Sigmoid colon (tissue), 7 donors: ENCODE results near the gene VGLL4. TPM values are rescaled to one million over a fixed set of nuclear protein-coding genes. Genes with fewer than 3 reads are reported as not detected.

ENCODE experiments used
- DNase-seq: peaks from one replicate; pipeline ENCODE4 v3.0.0-alpha.2; 2019
- H3K27ac ChIP-seq, 4 donors: fragments of 200-600 bp; sonication (generic); one replicate each; pipeline ENCODE4 v1.5.1; 2016 to 2019; ENCODE audit warnings: mild to moderate bottlenecking in 1 of 4
- H3K27me3 ChIP-seq, 3 donors: fragments of 200-600 bp; sonication (generic); one replicate each; pipeline ENCODE4 v1.5.1; 2019; ENCODE audit warnings: mild to moderate bottlenecking in 1 of 3
- H3K36me3 ChIP-seq, 4 donors: fragments of 200-600 bp; sonication (generic); one replicate each; pipeline ENCODE4 v1.5.1; 2016 to 2019
- H3K4me1 ChIP-seq, 4 donors: fragments of 200-600 bp; sonication (generic); one replicate each; pipeline ENCODE4 v1.5.1; 2017 to 2019
- H3K4me3 ChIP-seq, 4 donors: fragments of 200-600 bp; sonication (generic); one replicate each; pipeline ENCODE4 v1.5.1; 2017 to 2019; ENCODE audit warnings: mild to moderate bottlenecking in 2 of 4, moderate library complexity in 1 of 4
- H3K9me3 ChIP-seq, 4 donors: fragments of 200-600 bp in 3 of 4; sonication (generic) in 3 of 4; one replicate each; pipeline versions ENCODE4 v1.5.1 to v1.6.1; 2013 to 2019
- EP300 ChIP-seq, 4 donors: sonication (generic); formaldehyde crosslinking; IDR thresholded peaks; one replicate each; pipeline ENCODE4 v1.6.1; 2017; ENCODE audit warnings: antibody characterized with exemption in 4 of 4
- POLR2A ChIP-seq, 2 donors: fragments of 450-650 bp; IDR thresholded peaks; one replicate each; pipeline ENCODE4 v1.6.1; 2016; ENCODE audit warnings: antibody characterized with exemption in 2 of 2, mild to moderate bottlenecking in 2 of 2, moderate library complexity in 2 of 2
- POLR2AphosphoS5 ChIP-seq, 4 donors: sonication (generic); formaldehyde crosslinking; IDR thresholded peaks; one replicate each; pipeline ENCODE4 v1.6.1; 2017; ENCODE audit warnings: antibody characterized with exemption in 4 of 4
- WGBS, 2 donors: extraction: QIAGEN DNeasy Blood & Tissue Kit; methylation state at CpG; one replicate each; pipeline ENCODE4 v1.1.7; 2013; 5-methylcytosine and 5-hydroxymethylcytosine counted together
- intact Hi-C: fragments of 100-400 bp; cut with DNase I; formaldehyde crosslinking; loops from one replicate; pipeline ENCODE4 v1.15.1; 2023
- polyA plus RNA-seq, 3 donors: library from polyadenylated mRNA; stranded (reverse); fragments of 200-250 nt; gene quantifications; one replicate each; pipeline ENCODE4 v1.2.3, GENCODE V29; 2013
- total RNA-seq, 4 donors: library from RNA; depleted of rRNA; stranded (reverse); fragments of >200 nt; gene quantifications; one replicate each; pipeline ENCODE4 v1.1.0, GENCODE V29; 2016
- TF ChIP-seq, protein P1 (sequence below), 4 experiments: fragments of 450-650 bp in 3 of 4; fragments of 200-600 bp in 1 of 4; IDR thresholded peaks; one replicate each; pipeline ENCODE4 v1.5.1; 2016 to 2019; ENCODE audit warnings: antibody characterized with exemption in 4 of 4, mild to moderate bottlenecking in 3 of 4, moderate library complexity in 2 of 4
- donor health status: healthy with polysubstance abuse.
- donor health status: Bipolar disorder and iron deficiency.
- donor health status: healthy.

Gene VGLL4
- total and polyA plus RNA-seq, 7 donors = 26.4 to 56.5 (median 41.5) TPM

DNA sequence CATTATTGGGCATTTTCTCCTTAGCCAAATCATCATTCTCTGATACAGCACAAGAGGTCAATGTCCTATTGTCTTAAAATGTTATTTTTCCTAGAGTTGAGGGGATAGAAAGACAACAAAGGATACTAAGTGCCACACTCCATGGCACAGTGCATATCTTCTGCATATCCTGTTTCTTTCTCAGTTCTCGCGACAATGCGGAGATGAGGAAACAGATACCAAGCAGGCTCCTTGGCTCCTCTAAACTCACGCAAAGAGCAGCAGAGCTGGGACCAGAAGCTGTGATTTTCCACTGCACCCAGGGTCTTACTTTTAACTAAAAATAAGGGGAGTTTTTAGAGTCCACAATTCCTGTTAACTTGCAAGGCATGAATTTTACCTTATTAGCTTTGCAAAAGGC lies 10.5 kb upstream of the VGLL4 start:
- TF ChIP-seq POLR2A (IDR thresholded peaks at IDR 0.05) (no peak), POLR2AphosphoS5 (IDR thresholded peaks at IDR 0.05) (no peak), EP300 (IDR thresholded peaks at IDR 0.05) (no peak)
- TF ChIP-seq, protein P1, sequence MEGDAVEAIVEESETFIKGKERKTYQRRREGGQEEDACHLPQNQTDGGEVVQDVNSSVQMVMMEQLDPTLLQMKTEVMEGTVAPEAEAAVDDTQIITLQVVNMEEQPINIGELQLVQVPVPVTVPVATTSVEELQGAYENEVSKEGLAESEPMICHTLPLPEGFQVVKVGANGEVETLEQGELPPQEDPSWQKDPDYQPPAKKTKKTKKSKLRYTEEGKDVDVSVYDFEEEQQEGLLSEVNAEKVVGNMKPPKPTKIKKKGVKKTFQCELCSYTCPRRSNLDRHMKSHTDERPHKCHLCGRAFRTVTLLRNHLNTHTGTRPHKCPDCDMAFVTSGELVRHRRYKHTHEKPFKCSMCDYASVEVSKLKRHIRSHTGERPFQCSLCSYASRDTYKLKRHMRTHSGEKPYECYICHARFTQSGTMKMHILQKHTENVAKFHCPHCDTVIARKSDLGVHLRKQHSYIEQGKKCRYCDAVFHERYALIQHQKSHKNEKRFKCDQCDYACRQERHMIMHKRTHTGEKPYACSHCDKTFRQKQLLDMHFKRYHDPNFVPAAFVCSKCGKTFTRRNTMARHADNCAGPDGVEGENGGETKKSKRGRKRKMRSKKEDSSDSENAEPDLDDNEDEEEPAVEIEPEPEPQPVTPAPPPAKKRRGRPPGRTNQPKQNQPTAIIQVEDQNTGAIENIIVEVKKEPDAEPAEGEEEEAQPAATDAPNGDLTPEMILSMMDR (IDR thresholded peaks at IDR 0.05) = no peak
- intact Hi-C loops = loop anchor here (5.0 kb wide), 1 partner anchor 148 kb away; no protein-coding TSS in a partner anchor
- 90 to 94% methylated on average over 4 of the region's 4 CpGs for WGBS, 2 donors

DNA sequence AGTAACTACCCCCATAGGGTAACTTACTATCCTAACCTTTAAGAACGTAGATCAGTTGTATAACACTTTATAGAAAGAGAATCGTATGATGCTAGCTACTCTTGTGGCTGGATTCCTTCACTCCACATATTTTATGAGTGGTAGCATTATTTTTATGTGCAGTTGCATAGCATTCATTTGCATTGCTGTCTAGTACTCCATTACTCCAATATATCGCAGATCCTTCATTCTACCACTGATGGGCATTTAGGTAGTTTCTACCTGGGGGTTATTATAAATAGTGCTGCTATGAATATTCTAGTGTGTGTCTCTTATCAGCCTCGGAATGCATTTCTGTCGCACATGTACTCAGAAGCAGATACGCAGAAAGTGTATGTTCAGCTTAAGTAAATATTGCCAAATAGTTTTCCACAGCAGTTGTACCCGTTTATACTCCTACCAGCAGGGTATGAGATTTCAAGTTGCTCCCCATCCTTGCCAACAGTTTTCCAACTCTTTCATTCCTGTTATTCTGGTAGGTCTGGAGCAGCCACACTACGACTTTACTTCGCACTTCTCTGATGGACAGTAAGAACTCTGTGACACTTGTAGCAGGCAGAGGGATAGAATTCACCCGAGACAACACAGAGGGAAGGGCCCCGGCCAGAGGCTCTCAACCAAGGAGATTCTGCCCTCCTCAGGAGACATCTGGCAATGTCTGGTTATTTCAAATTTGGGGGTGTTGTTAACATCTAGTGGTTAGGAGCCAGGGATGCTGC lies 9.8 kb upstream of the VGLL4 start:
- Histone ChIP-seq H3K27ac (no peak overlapping the region), H3K27me3 (no peaks in the 10 kb centered on the region), H3K36me3 (no peaks in the 10 kb centered on the region), H3K4me3 (no peak overlapping the region), H3K4me1 (peaks cover 0 to 21% (median 4%) of the 10 kb centered on the region in 4 donors), H3K9me3 (no peaks in the 10 kb centered on the region)
- intact Hi-C loops = loop anchor here (5.0 kb wide), 1 partner anchor 149 kb away; no protein-coding TSS in a partner anchor
- TF ChIP-seq EP300 (IDR thresholded peaks at IDR 0.05) = no peak
- TF ChIP-seq POLR2AphosphoS5 (IDR thresholded peaks at IDR 0.05) = no peak
- no peak for TF ChIP-seq POLR2A (IDR thresholded peaks at IDR 0.05)
- TF ChIP-seq, protein P1 (IDR thresholded peaks at IDR 0.05) = no peak
- no peak for DNase-seq
- WGBS, 2 donors = 68 to 82% methylated on average over 11 of the region's 11 CpGs

More for the DNA sequence above, 10.5 kb upstream of the VGLL4 start:
- Histone ChIP-seq H3K9me3 (no peaks in the 10 kb centered on the region), H3K36me3 (no peaks in the 10 kb centered on the region), H3K27ac (no peak overlapping the region), H3K4me3 (no peak overlapping the region), H3K4me1 (peaks cover 0 to 25% (median 4%) of the 10 kb centered on the region in 4 donors), H3K27me3 (no peaks in the 10 kb centered on the region)
- no peak for DNase-seq

DNA sequence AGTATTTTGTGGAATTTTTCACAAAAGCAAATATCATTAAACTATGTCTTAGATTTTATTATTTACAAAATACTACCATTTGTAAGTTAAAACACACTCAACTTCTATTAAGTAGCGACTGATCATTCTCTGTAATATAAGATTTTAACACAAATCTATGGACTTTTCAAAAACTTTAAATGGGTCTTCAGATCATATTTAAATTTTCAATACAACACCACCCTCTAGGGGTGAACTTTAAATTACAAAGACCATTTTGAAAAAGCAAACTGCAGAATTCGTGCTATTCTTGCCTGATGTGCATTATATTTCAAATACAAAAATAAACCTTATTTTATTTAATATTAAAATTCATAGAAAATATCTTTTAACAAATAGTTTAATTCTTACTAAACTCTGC lies 8.2 kb upstream of the VGLL4 start:
- Histone ChIP-seq H3K36me3 (no peaks in the 10 kb centered on the region), H3K9me3 (no peaks in the 10 kb centered on the region), H3K27me3 (no peaks in the 10 kb centered on the region), H3K4me3 (no peak overlapping the region), H3K4me1 (peaks cover 0 to 8% (median 4%) of the 10 kb centered on the region in 4 donors), H3K27ac (no peak overlapping the region)
- no peak for DNase-seq
- TF ChIP-seq, protein P1 (IDR thresholded peaks at IDR 0.05) = peak; percentile 30 to 47 (median 41)
- no peak for TF ChIP-seq POLR2AphosphoS5 (IDR thresholded peaks at IDR 0.05)
- intact Hi-C loops = loop anchor here (1.0 to 5.0 kb wide), 2 partner anchors 150 to 273 kb away; no protein-coding TSS in a partner anchor
- 34 to 46% methylated on average over 2 of the region's 2 CpGs for whole genome bisulfite sequencing, 2 donors

DNA sequence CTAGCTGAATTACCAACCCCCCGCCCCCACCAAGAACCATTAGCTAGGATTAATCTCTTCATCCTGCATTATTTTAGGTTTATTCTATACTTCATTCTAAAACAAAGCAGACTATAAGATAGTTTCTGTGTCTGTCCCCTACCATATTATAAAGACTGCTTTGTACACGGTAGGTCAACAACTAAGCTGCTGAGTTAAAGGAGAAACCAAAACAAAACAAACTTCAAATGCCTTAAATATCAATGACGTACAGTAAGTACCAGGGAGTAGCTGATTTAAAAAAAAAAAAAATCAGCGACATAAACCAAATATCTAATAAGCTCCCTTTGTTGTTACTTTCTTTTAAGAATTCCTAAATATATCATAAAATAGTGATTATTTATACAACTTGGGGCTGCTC lies 7.8 kb upstream of the VGLL4 start:
- 79 to 82% methylated on average over 4 of the region's 4 CpGs for whole genome bisulfite sequencing, 2 donors
- Histone ChIP-seq H3K4me3 (no peak overlapping the region), H3K4me1 (peaks cover 0 to 8% (median 3%) of the 10 kb centered on the region in 4 donors), H3K27me3 (no peaks in the 10 kb centered on the region), H3K9me3 (no peaks in the 10 kb centered on the region), H3K36me3 (no peaks in the 10 kb centered on the region), H3K27ac (no peak overlapping the region)
- TF ChIP-seq, protein P1 (IDR thresholded peaks at IDR 0.05) = no peak
- TF ChIP-seq POLR2A (IDR thresholded peaks at IDR 0.05) (no peak), EP300 (IDR thresholded peaks at IDR 0.05) (no peak), POLR2AphosphoS5 (IDR thresholded peaks at IDR 0.05) (no peak)
- intact Hi-C loops = loop anchor here (5.0 kb wide), 1 partner anchor 151 kb away; no protein-coding TSS in a partner anchor
- no peak for DNase-seq
